ENCODE measurements around the gene DHRS11. TPM values are rescaled to one million over a fixed set of nuclear protein-coding genes. Genes with fewer than 3 reads are reported as not detected.

The DHRS11 gene
- total RNA-seq, 4 donors from 2014 or later = 5.3 to 7.1 (median 6.0) TPM

- no peak overlapping the region for H3K4me3 ChIP-seq
- peaks cover 0 to 8% (median 0%) of the 10 kb centered on the region in 4 donors for H3K36me3 ChIP-seq
- intact Hi-C loops (cut with DNase I) = no loop called here
- no peak for DNase-seq (ENCODE audit: extremely low spot score)
- peaks cover 2 to 11% (median 8%) of the 10 kb centered on the region in 4 donors for H3K4me1 ChIP-seq
- 78% methylated on average over 3 of the region's 3 CpGs for WGBS
- H3K9me3 ChIP-seq = no peaks in the 10 kb centered on the region
- no peak for TF ChIP-seq POLR2A (IDR thresholded peaks at IDR 0.05; ENCODE audit: low read depth)
- no peak for TF ChIP-seq POLR2AphosphoS5 (IDR thresholded peaks at IDR 0.05)
- TF ChIP-seq EP300 (IDR thresholded peaks at IDR 0.05) = no peak
- no peak for TF ChIP-seq CTCF (IDR thresholded peaks at IDR 0.05)
- H3K27me3 ChIP-seq = peaks cover 0 to 41% (median 0%) of the 10 kb centered on the region in 4 donors
- no peak overlapping the region for H3K27ac ChIP-seq (replicated peaks in 1 of 4)
Observed at GRCh38 chr17:36612323-36612722, 20.6 kb downstream of the DHRS11 start.

DNA sequence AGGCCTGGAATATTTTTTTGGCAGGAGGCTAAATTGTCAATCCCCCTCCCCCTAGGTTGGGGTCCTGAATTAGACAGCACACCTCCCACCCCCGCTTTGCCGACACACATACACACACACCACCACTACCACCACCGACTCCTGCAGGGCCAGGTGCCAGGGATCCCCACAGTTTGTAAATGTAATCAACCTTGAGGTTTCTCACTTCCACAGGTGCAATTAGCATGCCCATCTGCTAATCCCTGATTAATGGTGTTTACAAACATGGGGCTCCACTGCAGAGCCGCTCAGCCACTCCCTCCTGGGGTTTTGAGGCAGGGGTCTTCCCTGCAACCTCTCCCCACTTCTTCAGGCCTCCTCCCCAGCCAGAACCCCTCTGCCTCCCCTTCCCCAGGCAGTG is 21.5 kb downstream of the DHRS11 start:
- Histone ChIP-seq H3K4me3 (no peak overlapping the region), H3K36me3 (peaks cover 0 to 1% (median 0%) of the 10 kb centered on the region in 4 donors), H3K27ac (replicated peaks in 1 of 4) (no peak overlapping the region), H3K4me1 (peaks cover 2 to 11% (median 8%) of the 10 kb centered on the region in 4 donors), H3K27me3 (peaks cover 0 to 50% (median 0%) of the 10 kb centered on the region in 4 donors), H3K9me3 (no peaks in the 10 kb centered on the region)
- no peak for TF ChIP-seq POLR2A (IDR thresholded peaks at IDR 0.05; ENCODE audit: low read depth)
- no peak for TF ChIP-seq EP300 (IDR thresholded peaks at IDR 0.05)
- no peak for TF ChIP-seq POLR2AphosphoS5 (IDR thresholded peaks at IDR 0.05)
- no peak for TF ChIP-seq CTCF (IDR thresholded peaks at IDR 0.05)
- intact Hi-C loops (cut with DNase I) = no loop called here
- no peak for DNase-seq (ENCODE audit: extremely low spot score)
- WGBS = 50% methylated on average over 1 of the region's 4 CpGs

- no peak for DNase-seq (ENCODE audit: extremely low spot score)
- H3K9me3 ChIP-seq = no peaks in the 10 kb centered on the region
Observed at GRCh38 chr17:36614081-36614480, 22.4 kb downstream of the DHRS11 start.

DNA sequence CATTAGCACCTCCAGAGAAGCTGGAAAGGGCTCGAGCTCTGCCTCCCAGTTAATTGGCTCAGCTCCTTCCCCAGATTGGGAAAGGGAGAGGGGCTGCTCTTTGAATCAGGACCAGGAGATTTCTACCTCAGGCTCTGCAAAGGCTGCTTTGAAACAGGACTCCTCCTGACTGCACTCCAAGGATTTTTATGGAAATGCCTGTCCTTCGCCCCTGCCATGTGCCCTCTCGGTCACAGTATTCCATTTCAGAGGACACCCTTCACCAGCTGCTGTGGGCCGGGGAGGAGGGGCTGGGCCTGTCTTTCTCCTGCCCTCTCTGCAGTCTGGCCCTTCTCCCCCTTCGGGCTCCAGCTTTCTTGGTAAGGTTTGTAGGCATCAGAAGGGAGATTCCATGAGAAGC is 23.3 kb downstream of the DHRS11 start:
- TF ChIP-seq POLR2AphosphoS5 (IDR thresholded peaks at IDR 0.05) (no peak), EP300 (IDR thresholded peaks at IDR 0.05) (no peak), CTCF (IDR thresholded peaks at IDR 0.05) (no peak), POLR2A (IDR thresholded peaks at IDR 0.05; ENCODE audit: low read depth) (no peak)
- Histone ChIP-seq H3K4me3 (no peak overlapping the region), H3K36me3 (no peaks in the 10 kb centered on the region), H3K9me3 (no peaks in the 10 kb centered on the region), H3K27me3 (peaks cover 0 to 56% (median 0%) of the 10 kb centered on the region in 4 donors), H3K4me1 (peaks cover 0 to 2% (median 0%) of the 10 kb centered on the region in 4 donors), H3K27ac (replicated peaks in 1 of 4) (no peak overlapping the region)
- WGBS = 34% methylated on average over 5 of the region's 5 CpGs
- no peak for DNase-seq (ENCODE audit: extremely low spot score)
- intact Hi-C loops (cut with DNase I) = no loop called here

More at GRCh38 chr17:36614081-36614480, 22.4 kb downstream of the DHRS11 start:
- Histone ChIP-seq H3K27ac (replicated peaks in 1 of 4) (no peak overlapping the region), H3K27me3 (peaks cover 0 to 56% (median 0%) of the 10 kb centered on the region in 4 donors), H3K4me1 (peaks cover 2 to 3% (median 2%) of the 10 kb centered on the region in 4 donors), H3K36me3 (no peaks in the 10 kb centered on the region), H3K4me3 (no peak overlapping the region)
- 63% methylated on average over 7 of the region's 7 CpGs for WGBS
- TF ChIP-seq POLR2AphosphoS5 (IDR thresholded peaks at IDR 0.05) (no peak), EP300 (IDR thresholded peaks at IDR 0.05) (no peak), CTCF (IDR thresholded peaks at IDR 0.05) (no peak), POLR2A (IDR thresholded peaks at IDR 0.05; ENCODE audit: low read depth) (no peak)
- intact Hi-C loops (cut with DNase I) = no loop called here
